HG03378 (cell line): Measurements from ENCODE around the gene AQP12B.
"Not testable (repeated sequence)": the region's sequence is repeated elsewhere in the genome, so short reads cannot be mapped to it uniquely, and the experiment has no call there.

Experiments used
- ATAC-seq: cut with Tn5 transposase; IDR thresholded peaks from one replicate; pipeline ENCODE4 v1.9.1; 2021; ENCODE audit warnings: mild to moderate bottlenecking, moderate library complexity; ENCODE audit not compliant: unreplicated experiment

Gene AQP12B

GRCh38 chr2:240701736-240702639 lies 19.3 kb upstream of the AQP12B start:
- no peak for ATAC-seq

DNA sequence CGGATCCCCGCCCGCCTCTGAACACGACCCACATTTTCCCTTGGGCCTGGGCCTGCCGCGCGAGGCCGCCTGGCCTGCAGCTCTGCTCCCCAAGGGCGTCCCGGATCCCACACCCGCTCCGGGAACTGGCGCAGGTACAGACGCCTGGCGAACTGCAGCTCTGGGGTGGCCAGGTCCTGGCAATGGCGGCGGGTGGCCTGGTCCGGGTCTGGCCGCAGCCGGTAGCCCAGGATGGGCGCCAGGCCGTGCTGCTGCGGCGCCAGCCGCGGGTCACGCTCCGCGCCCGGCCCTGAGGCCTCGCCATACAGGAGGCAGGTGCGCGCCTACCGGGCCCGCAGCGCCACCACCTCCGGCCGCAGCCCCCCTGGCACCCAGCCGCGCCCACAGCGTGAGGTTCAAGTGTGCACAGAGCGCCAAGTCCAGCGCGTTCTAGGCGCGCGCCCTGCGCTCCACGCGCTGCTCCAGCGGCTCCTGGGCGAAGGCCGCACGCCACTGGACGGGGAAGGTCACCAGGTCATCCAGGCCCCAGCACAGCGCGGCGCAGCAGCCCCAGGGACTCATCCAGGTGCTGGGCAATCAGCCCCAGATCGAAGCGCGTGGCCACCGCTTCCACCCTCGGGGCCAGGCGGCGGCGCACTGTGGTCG lies 18.5 kb upstream of the AQP12B start:
- ATAC-seq: no peak

DNA sequence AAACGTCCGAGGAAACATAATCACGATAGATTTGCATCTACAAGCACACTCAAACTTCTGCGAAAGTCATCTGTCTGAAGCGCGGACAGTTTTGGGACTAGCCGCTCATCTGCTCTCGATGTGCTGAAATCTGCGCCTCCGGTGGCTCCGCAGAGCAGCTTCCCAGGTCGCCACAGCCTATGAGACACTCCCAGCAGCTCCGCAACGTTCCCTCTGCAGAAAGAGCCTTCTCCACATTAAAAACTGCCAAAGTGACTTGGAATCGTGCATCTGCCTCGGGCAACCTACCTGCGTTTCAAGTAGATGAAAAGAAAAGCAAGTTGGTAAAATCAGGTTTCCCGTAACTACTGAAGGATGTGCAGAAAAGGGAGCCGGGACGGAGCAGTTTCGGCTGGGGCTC lies 17.9 kb upstream of the AQP12B start:
- ATAC-seq: not testable (repeated sequence)

DNA sequence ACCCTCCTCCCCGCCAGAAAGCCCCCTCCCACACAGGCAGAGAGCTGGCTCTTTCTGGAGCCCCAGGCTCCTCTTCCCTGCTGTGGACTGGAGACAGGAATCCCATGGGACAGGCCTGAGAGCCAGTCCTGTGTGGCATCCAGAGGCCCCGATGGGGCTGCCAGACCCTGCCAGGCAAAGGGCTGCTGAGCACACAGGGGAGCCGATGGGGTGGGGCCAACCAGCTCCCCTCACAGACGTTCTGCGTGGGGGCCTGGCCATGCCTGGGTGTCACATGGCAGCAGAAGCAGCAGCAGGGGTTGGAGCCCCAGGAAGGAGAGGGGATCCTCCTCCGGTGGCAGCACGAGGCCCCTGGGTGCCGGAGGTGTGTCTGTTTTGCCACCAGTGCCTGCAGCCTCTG lies 17.1 kb upstream of the AQP12B start:
- not testable (repeated sequence) for ATAC-seq

GRCh38 chr2:240698852-240699561 lies 16.3 kb upstream of the AQP12B start:
- not testable (repeated sequence) for ATAC-seq

- ATAC-seq: not testable (repeated sequence)
These were observed 13.8 kb upstream of the AQP12B start for GRCh38 chr2:240696469-240696868.

DNA sequence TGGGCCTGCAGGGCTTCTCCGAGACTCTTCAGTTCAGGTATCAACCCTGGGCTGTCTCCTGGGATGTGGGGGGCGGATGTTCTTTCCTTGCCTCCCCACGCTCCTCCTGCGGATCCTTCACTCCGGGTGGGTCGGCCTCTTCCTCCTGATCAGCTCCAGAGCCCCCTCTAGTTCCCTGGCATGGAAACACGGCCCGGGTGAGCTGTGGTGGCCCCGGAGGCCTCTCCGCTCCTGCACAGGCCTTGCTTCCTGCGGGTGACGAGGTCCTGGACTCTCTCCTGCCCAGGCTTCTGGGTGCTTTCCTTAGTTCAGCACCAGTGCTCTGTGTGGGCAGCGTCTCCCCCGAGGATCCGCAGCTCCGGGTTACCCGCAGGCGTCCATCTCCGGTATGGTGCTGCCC lies 12.9 kb upstream of the AQP12B start:
- ATAC-seq: not testable (repeated sequence)

DNA sequence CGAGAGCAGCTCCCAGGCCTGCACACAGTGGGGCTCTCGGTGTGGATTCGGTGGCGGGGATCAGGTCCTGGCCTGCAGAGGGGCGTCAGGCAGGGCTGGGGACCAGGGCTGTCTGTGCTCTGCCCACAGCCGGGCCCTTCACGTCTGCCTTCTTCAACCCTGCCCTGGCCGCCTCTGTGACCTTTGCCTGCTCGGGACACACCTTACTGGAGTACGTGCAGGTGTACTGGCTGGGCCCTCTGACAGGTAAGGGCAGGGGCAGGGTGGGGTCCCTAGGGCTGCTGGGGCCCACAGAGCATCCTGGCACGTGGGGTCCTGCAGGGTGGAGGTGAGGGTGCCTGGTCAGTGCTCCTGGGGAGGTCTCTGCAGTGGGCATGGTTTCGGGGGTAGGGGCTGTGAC lies 11.6 kb upstream of the AQP12B start:
- not testable (repeated sequence) for ATAC-seq

GRCh38 chr2:240692583-240693561 lies 10.2 kb upstream of the AQP12B start:
- ATAC-seq: not testable (repeated sequence)

- ATAC-seq: not testable (repeated sequence)
These were observed 9.1 kb upstream of the AQP12B start, which contains the start of gene AQP12A for GRCh38 chr2:240691631-240692420. AQP12A (plus strand) TSS chr2:240691866; CDS start chr2:240691914, 48 bp downstream.

DNA sequence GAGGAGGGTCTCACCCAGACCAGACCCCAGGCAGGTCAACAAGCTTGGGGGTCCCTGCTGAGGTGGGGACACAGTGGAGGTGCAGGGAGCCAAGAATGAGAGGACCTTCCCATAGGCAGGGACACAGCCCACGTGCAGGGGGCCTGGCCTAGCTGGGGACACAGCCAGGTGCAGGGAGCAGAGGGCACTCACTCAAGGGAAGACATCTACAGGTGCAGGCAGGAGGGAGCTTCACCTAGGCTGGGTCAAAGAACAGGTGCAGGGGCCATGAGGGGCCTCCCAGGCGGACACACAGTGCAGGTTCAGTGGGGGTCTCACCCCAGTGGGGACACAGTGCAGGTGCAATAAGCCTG lies 8.4 kb upstream of the AQP12B start:
- ATAC-seq: not testable (repeated sequence)

- not testable (repeated sequence) for ATAC-seq
These were observed 7.9 kb upstream of the AQP12B start for GRCh38 chr2:240690421-240691074.

GRCh38 chr2:240689975-240690374 lies 7.3 kb upstream of the AQP12B start:
- ATAC-seq: no peak

DNA sequence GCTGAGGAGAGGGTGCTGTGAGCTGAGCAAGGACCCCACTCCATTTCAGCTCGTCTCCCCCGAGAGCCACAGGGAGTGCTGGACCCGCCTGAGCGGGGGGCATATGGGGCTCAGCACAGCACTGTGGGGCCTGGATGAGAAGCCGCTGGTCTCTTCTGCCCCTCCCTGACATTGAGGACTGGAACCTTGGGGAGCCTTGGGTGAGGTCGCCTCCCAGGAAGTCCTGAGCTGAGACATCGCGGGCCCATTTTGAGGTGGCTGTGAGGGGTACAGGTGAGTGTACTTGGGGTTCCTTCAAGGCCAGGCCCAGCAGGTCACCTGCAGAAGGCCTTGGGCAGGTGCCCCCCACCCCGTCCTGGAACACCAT lies 5.9 kb upstream of the AQP12B start:
- no peak for ATAC-seq

DNA sequence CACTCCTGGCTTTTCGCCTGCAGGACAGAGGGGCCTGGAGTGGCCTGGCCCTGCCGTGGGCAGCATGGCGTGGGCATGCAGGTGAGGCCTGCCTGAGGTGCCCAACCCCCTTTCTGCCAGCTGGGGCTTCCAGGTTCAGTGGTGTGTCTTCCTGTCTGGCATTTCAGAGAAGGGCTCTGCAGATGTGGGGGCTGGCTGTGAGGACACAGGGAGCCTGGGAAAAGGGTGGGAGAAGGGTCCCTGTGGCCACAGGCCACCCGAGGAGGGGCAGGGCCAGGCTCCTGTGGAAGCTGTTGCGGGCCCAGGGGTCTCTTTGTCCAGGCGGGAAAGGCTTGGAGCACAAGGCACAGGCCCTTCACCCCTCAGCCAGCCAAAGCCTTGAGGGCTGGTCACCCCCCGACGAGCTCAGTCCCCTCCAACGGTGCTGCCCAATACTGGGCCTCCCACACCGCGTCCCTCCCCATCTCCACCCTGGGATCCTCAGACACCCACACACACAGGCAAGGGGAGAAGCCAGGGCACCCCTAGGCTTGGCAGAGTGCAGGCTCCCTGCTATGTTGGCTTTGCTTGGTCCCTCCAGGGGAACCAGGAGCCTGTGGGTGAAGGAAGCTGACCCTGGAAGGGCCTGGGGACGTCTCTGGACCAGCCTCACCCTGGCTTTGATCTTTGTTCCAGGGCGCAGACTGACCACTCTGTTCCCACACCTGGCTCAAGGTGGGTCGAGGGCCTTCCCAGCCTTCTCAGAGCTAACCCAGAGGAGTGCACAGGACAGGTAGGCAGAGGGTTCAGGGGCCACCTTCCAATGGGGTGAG lies 5.3 kb upstream of the AQP12B start:
- ATAC-seq: no peak

DNA sequence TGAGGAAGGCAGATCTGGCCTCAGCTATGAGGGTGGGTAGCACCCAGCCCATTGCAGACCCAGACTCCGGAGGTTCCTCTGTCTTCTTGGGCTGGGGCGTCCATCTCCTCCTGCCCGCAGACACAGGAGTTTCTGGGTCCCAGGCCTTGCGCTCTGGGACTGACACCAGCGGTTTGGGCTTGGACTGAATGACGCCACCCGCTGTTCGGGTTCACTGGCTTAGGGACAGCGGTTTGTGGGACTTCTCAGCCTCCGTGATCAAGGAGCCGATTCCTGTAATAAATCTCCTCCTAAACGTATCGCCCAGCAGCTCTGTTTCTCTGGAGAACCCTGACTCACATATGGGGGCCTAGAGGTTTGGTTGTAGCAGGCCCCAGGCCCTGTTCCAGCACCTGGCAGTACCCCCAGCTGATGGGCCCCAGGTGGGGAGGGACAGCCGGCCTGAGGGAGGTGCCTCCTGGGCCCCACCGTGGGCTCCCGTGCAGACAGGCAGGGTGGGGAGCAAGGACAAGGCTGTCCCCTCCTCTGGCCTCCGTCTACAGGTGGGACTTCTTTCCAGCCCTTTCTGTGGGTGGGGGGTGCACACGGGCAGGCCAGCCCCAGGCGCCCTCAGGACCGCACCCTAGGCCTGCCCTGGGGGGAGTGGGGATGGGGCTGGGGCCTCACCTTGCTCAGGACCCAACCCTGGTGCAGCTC lies 4.5 kb upstream of the AQP12B start:
- ATAC-seq: no peak

- ATAC-seq: no peak
These were observed 3.8 kb upstream of the AQP12B start for GRCh38 chr2:240686460-240686859.
